Heart left ventricle (tissue), 13 donors: Measurements from ENCODE around the gene RAB11A.

Source experiments
- POLR2A ChIP-seq, 2 donors: fragments of 450-650 bp; IDR thresholded peaks; one replicate each; pipeline ENCODE4 v1.6.1; 2017; ENCODE audit warnings: antibody characterized with exemption in 2 of 2, mild to moderate bottlenecking in 2 of 2, moderate library complexity in 2 of 2
- TF ChIP-seq, protein P1 (sequence below), 12 donors: fragments of 200-600 bp; sonication (generic) in 4 of 12; IDR thresholded peaks; one replicate each; pipeline versions ENCODE4 v1.5.0 to v1.8.0; 2018 to 2022; ENCODE audit warnings: antibody characterized with exemption in 12 of 12, mild to moderate bottlenecking in 5 of 12
- donor health status: ischemic (EF 13 %, LVEDD 7.1; RV severe dilation, severe dysfunction).
- donor health status: DM: no; HTN: yes; CAD: no.
- donor health status: DM: no; HTN: no; CAD: no.
- donor health status: ischemic (EF 25% LVEDD 6.9; RV normal size, moderate dysfunction).
- donor health status: ischemic (EF 25% LVEDD 5.7; RV mildly dilated, moderate dysfunction).
- donor health status: ischemic (EF 35%, LVEDD 5.7; RV mildly dilated, moderate dysfunction).
- donor health status: nonischemic (EF 11% LVEDD 7.7; RV severe dilation, severe dysfunction).
- donor health status: DM: yes; HTN: yes; CAD: no.
- donor health status: PGD.
- donor health status: ischemic (EF 29% LVEDD 5.4; RV normal size, mild dysfunction).
- donor health status: nonischemic (EF 23%, LVEDD 6.1; RV moderate dilation, normal function).

DNA sequence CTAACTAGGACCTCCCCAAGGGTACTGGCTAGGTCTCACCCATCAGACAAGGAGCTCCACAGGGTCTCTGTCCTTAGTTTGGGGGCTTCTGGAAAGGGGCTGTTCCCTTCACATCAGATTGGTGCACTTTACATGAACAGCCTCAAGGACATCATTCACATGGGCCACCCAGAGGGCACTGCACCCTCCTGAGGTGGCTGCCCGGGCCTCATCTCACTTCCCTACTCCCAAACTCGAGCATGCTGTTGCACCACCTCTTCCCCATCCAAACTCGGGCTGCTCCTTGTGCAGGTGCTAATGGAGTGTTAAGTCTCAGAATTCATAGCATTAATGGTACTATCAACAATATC lies 48.1 kb downstream of the RAB11A start:
- TF ChIP-seq, protein P1, sequence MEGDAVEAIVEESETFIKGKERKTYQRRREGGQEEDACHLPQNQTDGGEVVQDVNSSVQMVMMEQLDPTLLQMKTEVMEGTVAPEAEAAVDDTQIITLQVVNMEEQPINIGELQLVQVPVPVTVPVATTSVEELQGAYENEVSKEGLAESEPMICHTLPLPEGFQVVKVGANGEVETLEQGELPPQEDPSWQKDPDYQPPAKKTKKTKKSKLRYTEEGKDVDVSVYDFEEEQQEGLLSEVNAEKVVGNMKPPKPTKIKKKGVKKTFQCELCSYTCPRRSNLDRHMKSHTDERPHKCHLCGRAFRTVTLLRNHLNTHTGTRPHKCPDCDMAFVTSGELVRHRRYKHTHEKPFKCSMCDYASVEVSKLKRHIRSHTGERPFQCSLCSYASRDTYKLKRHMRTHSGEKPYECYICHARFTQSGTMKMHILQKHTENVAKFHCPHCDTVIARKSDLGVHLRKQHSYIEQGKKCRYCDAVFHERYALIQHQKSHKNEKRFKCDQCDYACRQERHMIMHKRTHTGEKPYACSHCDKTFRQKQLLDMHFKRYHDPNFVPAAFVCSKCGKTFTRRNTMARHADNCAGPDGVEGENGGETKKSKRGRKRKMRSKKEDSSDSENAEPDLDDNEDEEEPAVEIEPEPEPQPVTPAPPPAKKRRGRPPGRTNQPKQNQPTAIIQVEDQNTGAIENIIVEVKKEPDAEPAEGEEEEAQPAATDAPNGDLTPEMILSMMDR (IDR thresholded peaks at IDR 0.05), result no peak
- TF ChIP-seq POLR2A (IDR thresholded peaks at IDR 0.05), result no peak
